HEK293 (cell line): ENCODE results near the gene GRIP1.

Source experiments
- ZNF239 ChIP-seq: fragments of 450-650 bp; formaldehyde crosslinking; IDR thresholded peaks from 2 replicates; pipeline ENCODE4 v1.5.1; 2016; ENCODE audit warnings: missing biosample characterization, missing genetic modification characterization
- ZNF274 ChIP-seq, 2 experiments: fragments of 200-500 bp in 1 of 2; fragments of 450-650 bp in 1 of 2; sonication (Bioruptor generic) in 1 of 2; formaldehyde crosslinking in 1 of 2; IDR thresholded peaks; 2 replicates each; pipeline versions ENCODE4 v1.5.1 to v1.6.1; 2014 to 2016; ENCODE audit warnings: borderline replicate concordance in 1 of 2, inconsistent platforms in 1 of 2, low read length in 1 of 2, missing biosample characterization in 1 of 2, missing genetic modification characterization in 1 of 2
- TF ChIP-seq, protein P1 (sequence below): fragments of 450-650 bp; formaldehyde crosslinking; IDR thresholded peaks from 2 replicates; pipeline ENCODE4 v1.5.1; 2016; ENCODE audit warnings: missing biosample characterization, missing genetic modification characterization

DNA sequence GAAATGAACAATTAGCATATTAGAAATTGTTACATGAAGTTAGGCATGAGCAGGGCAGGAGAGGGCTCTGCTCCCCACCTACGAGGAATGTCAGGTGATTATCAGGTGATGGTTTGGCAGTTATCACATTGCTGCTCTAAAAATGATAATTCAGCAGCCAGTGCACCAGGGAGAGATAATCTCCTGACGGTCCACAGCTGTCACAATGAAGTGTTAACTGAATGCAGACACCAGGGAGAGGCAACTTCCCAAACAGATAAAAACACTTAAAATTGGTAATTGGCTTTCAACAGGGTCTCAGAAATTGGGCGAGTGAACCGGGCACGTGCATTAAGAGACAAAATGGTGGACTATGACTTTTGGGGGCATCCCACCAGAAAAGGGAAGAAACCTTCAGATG is 176.0 kb downstream of the GRIP1 start:
- TF ChIP-seq, protein P1, sequence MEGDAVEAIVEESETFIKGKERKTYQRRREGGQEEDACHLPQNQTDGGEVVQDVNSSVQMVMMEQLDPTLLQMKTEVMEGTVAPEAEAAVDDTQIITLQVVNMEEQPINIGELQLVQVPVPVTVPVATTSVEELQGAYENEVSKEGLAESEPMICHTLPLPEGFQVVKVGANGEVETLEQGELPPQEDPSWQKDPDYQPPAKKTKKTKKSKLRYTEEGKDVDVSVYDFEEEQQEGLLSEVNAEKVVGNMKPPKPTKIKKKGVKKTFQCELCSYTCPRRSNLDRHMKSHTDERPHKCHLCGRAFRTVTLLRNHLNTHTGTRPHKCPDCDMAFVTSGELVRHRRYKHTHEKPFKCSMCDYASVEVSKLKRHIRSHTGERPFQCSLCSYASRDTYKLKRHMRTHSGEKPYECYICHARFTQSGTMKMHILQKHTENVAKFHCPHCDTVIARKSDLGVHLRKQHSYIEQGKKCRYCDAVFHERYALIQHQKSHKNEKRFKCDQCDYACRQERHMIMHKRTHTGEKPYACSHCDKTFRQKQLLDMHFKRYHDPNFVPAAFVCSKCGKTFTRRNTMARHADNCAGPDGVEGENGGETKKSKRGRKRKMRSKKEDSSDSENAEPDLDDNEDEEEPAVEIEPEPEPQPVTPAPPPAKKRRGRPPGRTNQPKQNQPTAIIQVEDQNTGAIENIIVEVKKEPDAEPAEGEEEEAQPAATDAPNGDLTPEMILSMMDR (tag by site-specific recombination), result no peak
- TF ChIP-seq ZNF274 (IDR thresholded peaks at IDR 0.05; ENCODE audit: low read length) (no peak), ZNF274 (tag by site-specific recombination; IDR thresholded peaks at IDR 0.05; ENCODE audit: borderline replicate concordance) (no peak), ZNF239 (tag by site-specific recombination) (no peak)
